ENCODE results near the gene PDXK. TPM values are rescaled to one million over a fixed set of nuclear protein-coding genes. Genes with fewer than 3 reads are reported as not detected.
"Not testable (repeated sequence)": the region's sequence is repeated elsewhere in the genome, so short reads cannot be mapped to it uniquely, and the experiment has no call there.

PDXK gene
- total RNA-seq, 1 donor from 2014 or later: 54.0 TPM

GRCh38 chr21:43712268-43712942 lies 6.5 kb upstream of the PDXK start:
- Histone ChIP-seq H3K36me3 (no peaks in the 10 kb centered on the region), H3K4me3 (no peak overlapping the region), H3K27ac (no peak overlapping the region), H3K9ac (no peak overlapping the region), H3K27me3 (peaks cover 4% of the 10 kb centered on the region), H3K4me1 (no peaks in the 10 kb centered on the region), H2AFZ (replicated peaks) (no peak overlapping the region), H3K9me3 (ENCODE audit: low read depth) (no peaks in the 10 kb centered on the region), H3F3A (ENCODE audit: low read depth) (no peaks in the 10 kb centered on the region), H4K20me1 (ENCODE audit: low read depth) (no peaks in the 10 kb centered on the region), H3K79me2 (ENCODE audit: low read depth) (no peaks in the 10 kb centered on the region), H3K4me2 (no peak overlapping the region)
- Mint-ChIP-seq H3K9me3 (no peaks in the 10 kb centered on the region), H3K4me3 (no peak overlapping the region), H3K4me1 (peaks cover 12% of the 10 kb centered on the region), H3K27ac (peak overlapping the region; percentile 69), H3K36me3 (no peaks in the 10 kb centered on the region), H3K27me3 (ENCODE audit: insufficient read depth, low read depth) (peaks cover 13% of the 10 kb centered on the region)
- TF ChIP-seq EZH2phosphoT487 (IDR thresholded peaks at IDR 0.05) (no peak), EZH2 (IDR thresholded peaks at IDR 0.05) (no peak), CTCF (IDR thresholded peaks at IDR 0.05) (no peak)
- no peak for DNase-seq (ENCODE audit: low spot score)

- not testable (repeated sequence) for H3K27ac ChIP-seq; H3K79me2 ChIP-seq (ENCODE audit: low read depth); H4K20me1 ChIP-seq (ENCODE audit: low read depth); H3K4me3 ChIP-seq; H3K9me3 ChIP-seq (ENCODE audit: low read depth); H3K27ac Mint-ChIP-seq; DNase-seq (ENCODE audit: low spot score); H3K36me3 Mint-ChIP-seq; H3F3A ChIP-seq (ENCODE audit: low read depth); H2AFZ ChIP-seq (replicated peaks); H3K4me1 ChIP-seq; H3K4me3 Mint-ChIP-seq; H3K36me3 ChIP-seq; H3K9me3 Mint-ChIP-seq; H3K9ac ChIP-seq; H3K4me2 ChIP-seq
- Mint-ChIP-seq H3K27me3 (ENCODE audit: insufficient read depth, low read depth) (peaks cover 17% of the 10 kb centered on the region), H3K4me1 (peaks cover 16% of the 10 kb centered on the region)
- H3K27me3 ChIP-seq: peaks cover 11% of the 10 kb centered on the region
These were observed 5.8 kb upstream of the PDXK start for GRCh38 chr21:43713123-43713522.

DNA sequence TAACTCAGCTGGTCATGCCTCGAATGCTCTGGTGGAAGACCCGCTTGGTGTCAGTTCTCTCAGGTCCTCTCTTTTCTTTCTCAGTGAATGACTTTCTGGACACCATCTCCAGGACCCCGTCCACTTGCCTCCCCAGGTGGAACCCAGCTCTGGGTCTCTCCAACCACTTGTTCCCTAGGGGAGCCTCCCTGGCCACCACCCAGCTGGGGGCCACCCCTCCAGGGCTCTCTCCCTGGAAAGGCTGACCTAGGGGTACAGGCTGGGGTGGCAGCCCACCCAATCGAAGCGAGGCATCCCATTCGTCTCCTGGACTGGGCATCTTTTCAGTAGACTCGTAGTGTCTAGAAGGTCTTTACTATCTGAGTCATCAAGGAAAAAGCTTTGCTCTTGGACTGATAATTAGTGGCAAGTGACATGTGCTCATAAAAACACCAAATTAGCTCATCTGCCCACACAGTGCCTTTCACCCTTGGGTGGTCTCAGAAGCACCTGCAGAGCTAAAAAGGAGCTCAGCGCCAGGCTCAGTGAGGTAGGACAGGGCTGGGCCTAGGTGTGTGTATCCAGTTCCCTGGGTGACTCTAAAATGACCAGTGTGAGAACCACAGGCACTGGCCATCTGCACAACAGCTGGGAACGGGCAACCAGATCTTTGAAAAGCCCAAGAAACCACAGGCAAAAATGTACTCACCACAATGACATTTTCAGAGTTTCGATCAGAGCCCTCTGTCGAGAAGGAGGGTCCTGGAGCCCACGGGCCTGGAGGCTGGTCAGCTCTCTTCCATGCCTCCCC lies 2.4 kb upstream of the PDXK start:
- H3K9me3 ChIP-seq (ENCODE audit: low read depth): no peaks in the 10 kb centered on the region
- no peaks in the 10 kb centered on the region for H3K36me3 ChIP-seq
- peaks cover 41% of the 10 kb centered on the region for H3K27me3 ChIP-seq
- H3K4me3 ChIP-seq: no peak overlapping the region
- DNase-seq (ENCODE audit: low spot score): no peak
- no peak overlapping the region for H2AFZ ChIP-seq (replicated peaks)
- no peak overlapping the region for H3K9ac ChIP-seq
- H3K4me3 Mint-ChIP-seq: peak overlapping the region; percentile 33
- H3K36me3 Mint-ChIP-seq: no peaks in the 10 kb centered on the region
- no peaks in the 10 kb centered on the region for H3F3A ChIP-seq (ENCODE audit: low read depth)
- no peak overlapping the region for H3K27ac Mint-ChIP-seq
- no peak for TF ChIP-seq EZH2phosphoT487 (IDR thresholded peaks at IDR 0.05)
- TF ChIP-seq EZH2 (IDR thresholded peaks at IDR 0.05): no peak
- no peak for TF ChIP-seq CTCF (IDR thresholded peaks at IDR 0.05)
- H3K9me3 Mint-ChIP-seq: no peaks in the 10 kb centered on the region
- peaks cover 11% of the 10 kb centered on the region for H3K79me2 ChIP-seq (ENCODE audit: low read depth)
- H3K27me3 Mint-ChIP-seq (ENCODE audit: insufficient read depth, low read depth): peaks cover 17% of the 10 kb centered on the region
- no peak overlapping the region for H3K4me2 ChIP-seq
- peaks cover 18% of the 10 kb centered on the region for H4K20me1 ChIP-seq (ENCODE audit: low read depth)
- peaks cover 22% of the 10 kb centered on the region for H3K4me1 Mint-ChIP-seq
- peaks cover 13% of the 10 kb centered on the region for H3K4me1 ChIP-seq
- no peak overlapping the region for H3K27ac ChIP-seq
